ENCODE results near the gene HERPUD1. TPM values are rescaled to one million over a fixed set of nuclear protein-coding genes. Genes with fewer than 3 reads are reported as not detected.

Gene HERPUD1
- total RNA-seq, 1 experiment from 2014 or later: 99.4 TPM

GRCh38 chr16:56938664-56939513 is 6.9 kb downstream of the HERPUD1 start:
- intact Hi-C loops (cut with micrococcal nuclease; ENCODE audit: unreplicated experiment): no loop called here

GRCh38 chr16:56939801-56940200 is 7.9 kb downstream of the HERPUD1 start:
- no peak overlapping the region for H3K27ac ChIP-seq (ENCODE audit: low read depth, low read length, poor library complexity, severe bottlenecking)
- no peaks in the 10 kb centered on the region for H3K27me3 ChIP-seq (replicated peaks; ENCODE audit: insufficient read depth, low read depth, low read length, poor library complexity)
- no peak overlapping the region for H3K4me3 ChIP-seq (ENCODE audit: low read depth, low read length, poor library complexity, severe bottlenecking)
- TF ChIP-seq CTCF (conservative IDR thresholded peaks at IDR 0.05; ENCODE audit: low read depth, low read length): no peak
- TF ChIP-seq EZH2 (IDR thresholded peaks at IDR 0.05; ENCODE audit: borderline replicate concordance, low read depth, low read length, poor library complexity, severe bottlenecking): no peak
- H3K36me3 ChIP-seq (ENCODE audit: insufficient read depth, low read length, poor library complexity, severe bottlenecking): peaks cover 100% of the 10 kb centered on the region
- no TSS peak for BruUV-seq (replicated peaks)
- no peaks in the 10 kb centered on the region for H3K9me3 ChIP-seq (ENCODE audit: low read depth, low read length, poor library complexity, severe bottlenecking)
- intact Hi-C loops (cut with micrococcal nuclease; ENCODE audit: unreplicated experiment): no loop called here
- POLR2A ChIA-PET (ENCODE audit: low non-redundant PET): no interaction called here
- DNase-seq (ENCODE audit: low spot score): no peak
- peaks cover 23% of the 10 kb centered on the region for H3K4me1 ChIP-seq (ENCODE audit: insufficient read depth, low read length, poor library complexity, severe bottlenecking)
- CTCF ChIA-PET: no interaction called here

More at GRCh38 chr16:56938664-56939513, 6.9 kb downstream of the HERPUD1 start:
- Histone ChIP-seq H3K36me3 (ENCODE audit: insufficient read depth, low read length, poor library complexity, severe bottlenecking) (peaks cover 93% of the 10 kb centered on the region), H3K4me1 (ENCODE audit: insufficient read depth, low read length, poor library complexity, severe bottlenecking) (peaks cover 23% of the 10 kb centered on the region), H3K27ac (ENCODE audit: low read depth, low read length, poor library complexity, severe bottlenecking) (peak overlapping the region; percentile 9), H3K9me3 (ENCODE audit: low read depth, low read length, poor library complexity, severe bottlenecking) (no peaks in the 10 kb centered on the region), H3K4me3 (ENCODE audit: low read depth, low read length, poor library complexity, severe bottlenecking) (no peak overlapping the region), H3K27me3 (replicated peaks; ENCODE audit: insufficient read depth, low read depth, low read length, poor library complexity) (no peaks in the 10 kb centered on the region)
- POLR2A ChIA-PET (ENCODE audit: low non-redundant PET): interaction anchor here (0.6 to 0.7 kb wide), 2 partner anchors 51 to 516 kb away, joined by 3 read pairs; partner anchors contain the start of gene NLRC5
- no peak for DNase-seq (ENCODE audit: low spot score)
- TF ChIP-seq EZH2 (IDR thresholded peaks at IDR 0.05; ENCODE audit: borderline replicate concordance, low read depth, low read length, poor library complexity, severe bottlenecking) (no peak), CTCF (conservative IDR thresholded peaks at IDR 0.05; ENCODE audit: low read depth, low read length) (no peak)
- BruUV-seq (replicated peaks): no TSS peak
- CTCF ChIA-PET: no interaction called here

GRCh38 chr16:56941092-56941491 is 9.2 kb downstream of the HERPUD1 start:
- no peak for DNase-seq (ENCODE audit: low spot score)
- intact Hi-C loops (cut with micrococcal nuclease; ENCODE audit: unreplicated experiment): no loop called here
- CTCF ChIA-PET: no interaction called here
- POLR2A ChIA-PET (ENCODE audit: low non-redundant PET): interaction anchor here (0.6 kb wide), 2 partner anchors 21 to 83 kb away, joined by 5 read pairs; no protein-coding TSS in a partner anchor
- no peaks in the 10 kb centered on the region for H3K27me3 ChIP-seq (replicated peaks; ENCODE audit: insufficient read depth, low read depth, low read length, poor library complexity)
- peaks cover 19% of the 10 kb centered on the region for H3K4me1 ChIP-seq (ENCODE audit: insufficient read depth, low read length, poor library complexity, severe bottlenecking)
- no TSS peak for BruUV-seq (replicated peaks)
- H3K4me3 ChIP-seq (ENCODE audit: low read depth, low read length, poor library complexity, severe bottlenecking): no peak overlapping the region
- no peak for TF ChIP-seq EZH2 (IDR thresholded peaks at IDR 0.05; ENCODE audit: borderline replicate concordance, low read depth, low read length, poor library complexity, severe bottlenecking)
- no peak for TF ChIP-seq CTCF (conservative IDR thresholded peaks at IDR 0.05; ENCODE audit: low read depth, low read length)
- no peak overlapping the region for H3K27ac ChIP-seq (ENCODE audit: low read depth, low read length, poor library complexity, severe bottlenecking)
- no peaks in the 10 kb centered on the region for H3K9me3 ChIP-seq (ENCODE audit: low read depth, low read length, poor library complexity, severe bottlenecking)
- H3K36me3 ChIP-seq (ENCODE audit: insufficient read depth, low read length, poor library complexity, severe bottlenecking): peaks cover 98% of the 10 kb centered on the region
